Nephron (organoid): Measurements from ENCODE around the gene BCL6B.

Experiments used
- H3K27ac Mint-ChIP-seq, 3 experiments: 2 replicates each; pipeline ENCODE4 v1.8.0; 2020; ENCODE audit warnings: mixed read lengths in 3 of 3, mild to moderate bottlenecking in 2 of 3, moderate library complexity in 1 of 3
- H3K27me3 Mint-ChIP-seq: 2 replicates; pipeline ENCODE4 v1.8.0; 2021; ENCODE audit warnings: low read depth, mild to moderate bottlenecking, moderate library complexity, mixed read lengths
- H3K36me3 Mint-ChIP-seq: 2 replicates; pipeline ENCODE4 v1.8.0; 2020; ENCODE audit warnings: low read depth, mixed read lengths
- H3K4me1 Mint-ChIP-seq: 2 replicates; pipeline ENCODE4 v1.8.0; 2020; ENCODE audit warnings: mixed read lengths
- H3K4me3 Mint-ChIP-seq, 3 experiments: 2 replicates each; pipeline ENCODE4 v1.8.0; 2020; ENCODE audit warnings: mild to moderate bottlenecking in 3 of 3, mixed read lengths in 3 of 3, moderate library complexity in 2 of 3
- H3K9me3 Mint-ChIP-seq: 2 replicates; pipeline ENCODE4 v1.8.0; 2020; ENCODE audit warnings: mixed read lengths
- CTCF ChIP-seq, 3 experiments: fragments of 200-600 bp; sonication (generic); IDR thresholded peaks; one replicate each; pipeline ENCODE4 v1.5.0; 2021; ENCODE audit warnings: antibody characterized with exemption in 3 of 3; ENCODE audit not compliant: unreplicated experiment in 3 of 3

The BCL6B gene

GRCh38 chr17:6994118-6994598 is 28.7 kb upstream of the BCL6B start:
- Mint-ChIP-seq H3K27me3 (peaks cover 17% of the 10 kb centered on the region), H3K9me3 (no peaks in the 10 kb centered on the region), H3K4me3 (peak overlapping the region in 1 of 3 experiments; percentile 12), H3K27ac (peak overlapping the region in 1 of 3 experiments; percentile 36), H3K36me3 (peaks cover 26% of the 10 kb centered on the region), H3K4me1 (peaks cover 6% of the 10 kb centered on the region)
- TF ChIP-seq CTCF (IDR thresholded peaks at IDR 0.05; ENCODE audit: unreplicated experiment in 3 of 3): no peak

- peak overlapping the region; percentile 12 to 23 (median 18) for H3K4me3 Mint-ChIP-seq
- peaks cover 17% of the 10 kb centered on the region for H3K27me3 Mint-ChIP-seq
- peaks cover 6% of the 10 kb centered on the region for H3K4me1 Mint-ChIP-seq
- no peak for TF ChIP-seq CTCF (IDR thresholded peaks at IDR 0.05; ENCODE audit: unreplicated experiment in 3 of 3)
- H3K9me3 Mint-ChIP-seq: no peaks in the 10 kb centered on the region
- H3K36me3 Mint-ChIP-seq: peaks cover 32% of the 10 kb centered on the region
- no peak overlapping the region for H3K27ac Mint-ChIP-seq
Observed at GRCh38 chr17:6994666-6995256, 28.1 kb upstream of the BCL6B start.

- Mint-ChIP-seq H3K27me3 (peaks cover 17% of the 10 kb centered on the region), H3K9me3 (no peaks in the 10 kb centered on the region), H3K27ac (no peak within 1 kb of the TSS), H3K4me1 (peaks cover 6% of the 10 kb centered on the region), H3K4me3 (peak within 1 kb of the TSS; percentile 41 to 70 (median 61)), H3K36me3 (peaks cover 38% of the 10 kb centered on the region)
- TF ChIP-seq CTCF (IDR thresholded peaks at IDR 0.05; ENCODE audit: unreplicated experiment in 3 of 3): no peak
Observed at GRCh38 chr17:6995500-6996255, 27.2 kb upstream of the BCL6B start, which contains the start of gene ALOX12. ALOX12 (plus strand) TSS chr17:6996049; CDS start chr17:6996118, 69 bp downstream.

- no peak overlapping the region for H3K4me3 Mint-ChIP-seq
- no peak for TF ChIP-seq CTCF (IDR thresholded peaks at IDR 0.05; ENCODE audit: unreplicated experiment in 3 of 3)
- peaks cover 17% of the 10 kb centered on the region for H3K27me3 Mint-ChIP-seq
- peaks cover 42% of the 10 kb centered on the region for H3K36me3 Mint-ChIP-seq
- no peaks in the 10 kb centered on the region for H3K9me3 Mint-ChIP-seq
- H3K4me1 Mint-ChIP-seq: peaks cover 6% of the 10 kb centered on the region
- H3K27ac Mint-ChIP-seq: no peak overlapping the region
Observed at GRCh38 chr17:6996256-6997011, 26.4 kb upstream of the BCL6B start.

GRCh38 chr17:6997171-6997570 is 25.7 kb upstream of the BCL6B start:
- no peak overlapping the region for H3K4me3 Mint-ChIP-seq
- H3K9me3 Mint-ChIP-seq: no peaks in the 10 kb centered on the region
- no peak overlapping the region for H3K27ac Mint-ChIP-seq
- peaks cover 6% of the 10 kb centered on the region for H3K4me1 Mint-ChIP-seq
- peaks cover 47% of the 10 kb centered on the region for H3K36me3 Mint-ChIP-seq
- no peak for TF ChIP-seq CTCF (IDR thresholded peaks at IDR 0.05; ENCODE audit: unreplicated experiment in 3 of 3)
- H3K27me3 Mint-ChIP-seq: peaks cover 17% of the 10 kb centered on the region
